Hepatocyte (in vitro differentiated cells): ENCODE data around the gene SRSF5. TPM values are rescaled to one million over a fixed set of nuclear protein-coding genes. Genes with fewer than 3 reads are reported as not detected.

ENCODE experiments used
- DNase-seq: peaks from one replicate; pipeline ENCODE4 v3.0.0-alpha.2; 2016; ENCODE audit warnings: low spot score
- H2AFZ ChIP-seq: fragments of 200-600 bp; sonication (generic); 2 replicates; pipeline ENCODE4 v1.6.0; 2016; ENCODE audit warnings: antibody characterized with exemption, mild to moderate bottlenecking
- H3K27ac ChIP-seq: fragments of 200-600 bp; sonication (generic); 2 replicates; pipeline ENCODE4 v1.5.1; 2016; ENCODE audit warnings: mild to moderate bottlenecking
- H3K27me3 ChIP-seq: fragments of 200-600 bp; sonication (generic); 2 replicates; pipeline ENCODE4 v1.6.1; 2016
- H3K36me3 ChIP-seq: fragments of 200-600 bp; sonication (generic); replicated peaks from 2 replicates; pipeline ENCODE4 v1.5.1; 2016; ENCODE audit warnings: low read depth; ENCODE audit not compliant: insufficient read depth
- H3K4me1 ChIP-seq: fragments of 200-600 bp; sonication (generic); 2 replicates; pipeline ENCODE4 v1.5.1; 2016; ENCODE audit warnings: mild to moderate bottlenecking, moderate library complexity; ENCODE audit not compliant: insufficient read depth
- H3K4me2 ChIP-seq: fragments of 200-600 bp; sonication (generic); 2 replicates; pipeline ENCODE4 v1.6.0; 2016
- H3K4me3 ChIP-seq: fragments of 200-600 bp; sonication (generic); 2 replicates; pipeline ENCODE4 v1.5.1; 2016; ENCODE audit warnings: mild to moderate bottlenecking
- H3K79me2 ChIP-seq: fragments of 200-600 bp; sonication (generic); 2 replicates; pipeline ENCODE4 v1.6.0; 2017; ENCODE audit warnings: mild to moderate bottlenecking
- H3K9me2 ChIP-seq: fragments of 200-600 bp; sonication (generic); replicated peaks from 2 replicates; pipeline ENCODE4 v1.6.0; 2017; ENCODE audit warnings: mild to moderate bottlenecking; ENCODE audit not compliant: insufficient read depth
- H3K9me3 ChIP-seq: fragments of 200-600 bp; sonication (generic); 2 replicates; pipeline ENCODE4 v1.5.1; 2016; ENCODE audit warnings: low read depth, mild to moderate bottlenecking
- H4K20me1 ChIP-seq: fragments of 200-600 bp; sonication (generic); 2 replicates; pipeline ENCODE4 v1.6.0; 2016; ENCODE audit warnings: mild to moderate bottlenecking; ENCODE audit not compliant: insufficient read depth, poor library complexity, severe bottlenecking
- EZH2 ChIP-seq: fragments of 200-600 bp; sonication (generic); IDR thresholded peaks from 2 replicates; pipeline ENCODE4 v1.6.1; 2016; ENCODE audit warnings: antibody characterized with exemption, mild to moderate bottlenecking, borderline replicate concordance
- EZH2phosphoT487 ChIP-seq: fragments of 200-600 bp; sonication (generic); IDR thresholded peaks from one replicate; pipeline ENCODE4 v1.6.1; 2018; ENCODE audit warnings: antibody characterized with exemption, mild to moderate bottlenecking, low read depth, moderate library complexity; ENCODE audit not compliant: unreplicated experiment, severe bottlenecking
- WGBS: methylation state at CpG from one replicate; pipeline ENCODE4 v1.1.6; 2016; ENCODE audit warnings: low lambda C conversion rate; ENCODE audit errors: missing lambda C conversion rate; 5-methylcytosine and 5-hydroxymethylcytosine counted together
- polyA plus RNA-seq: library from polyadenylated mRNA; unstranded; fragments of >200 nt; fragmentation: Nextera tagmentation; extraction: Ambion mirVana; gene quantifications from 2 replicates; pipeline ENCODE4 v1.2.1, GENCODE V29; 2016
- total RNA-seq: library from RNA; depleted of rRNA; stranded (reverse); fragments of >200 nt; gene quantifications from 2 replicates; pipeline ENCODE4 v1.2.3, GENCODE V29; 2014
- TF ChIP-seq, protein P1 (sequence below): fragments of 200-600 bp; sonication (generic); IDR thresholded peaks from 2 replicates; pipeline ENCODE4 v1.5.1; 2016; ENCODE audit warnings: antibody characterized with exemption, mild to moderate bottlenecking; ENCODE audit not compliant: poor library complexity

SRSF5 gene
- total and polyA plus RNA-seq, 2 experiments from 2014 or later = 262 to 386 TPM

DNA sequence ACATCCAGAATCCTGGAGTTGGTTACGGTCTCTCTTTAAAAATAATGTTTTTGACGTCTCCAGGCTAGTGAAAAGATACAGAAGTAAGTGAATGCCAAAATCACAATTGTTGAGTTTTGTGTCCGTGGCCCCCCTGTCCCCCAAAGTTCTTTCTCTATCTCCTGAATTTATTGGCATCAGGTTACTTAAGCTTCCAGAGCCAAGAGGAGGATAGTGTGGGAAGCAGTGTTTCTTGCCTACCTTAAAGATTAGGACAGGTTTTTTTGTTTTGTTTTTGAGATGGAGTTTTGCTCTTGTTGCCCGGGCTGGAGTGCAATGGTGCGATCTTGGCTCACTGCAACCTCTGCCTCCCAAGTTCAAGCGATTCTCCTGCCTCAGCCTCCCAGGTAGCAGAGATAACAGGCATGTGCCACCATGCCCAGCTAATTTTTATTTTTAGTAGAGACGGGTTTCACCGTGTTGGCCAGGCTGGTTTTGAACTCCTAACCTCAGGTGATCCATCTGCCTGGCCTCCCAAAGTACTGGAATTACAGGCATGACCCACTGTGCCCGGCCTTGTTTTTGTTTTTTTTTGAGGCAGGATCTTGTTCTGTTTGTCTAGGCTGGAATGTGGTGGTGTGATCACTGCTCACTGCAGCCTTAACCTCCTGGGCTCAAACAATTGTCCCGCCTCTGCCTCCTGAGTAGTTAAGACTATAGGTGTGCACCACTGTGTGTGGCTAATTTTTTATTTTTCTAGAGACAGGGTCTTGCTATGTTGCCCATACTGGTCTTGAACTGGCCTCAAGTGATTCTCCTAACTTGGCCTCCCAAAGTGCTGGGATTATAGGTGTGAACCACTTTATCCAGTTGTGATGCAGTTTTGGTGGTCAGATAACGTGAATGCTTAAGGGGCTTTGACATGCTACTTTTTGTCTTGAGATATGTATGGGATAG lies 5.4 kb downstream of the SRSF5 start:
- Histone ChIP-seq H3K9me3 (no peaks in the 10 kb centered on the region), H3K27me3 (no peaks in the 10 kb centered on the region), H3K79me2 (peaks cover 49% of the 10 kb centered on the region), H3K4me3 (no peak overlapping the region), H3K36me3 (peaks cover 24% of the 10 kb centered on the region), H3K9me2 (no peaks in the 10 kb centered on the region), H2AFZ (no peak overlapping the region), H3K4me2 (no peak overlapping the region), H3K4me1 (peaks cover 15% of the 10 kb centered on the region), H4K20me1 (peaks cover 63% of the 10 kb centered on the region), H3K27ac (no peak overlapping the region)
- TF ChIP-seq, protein P1, sequence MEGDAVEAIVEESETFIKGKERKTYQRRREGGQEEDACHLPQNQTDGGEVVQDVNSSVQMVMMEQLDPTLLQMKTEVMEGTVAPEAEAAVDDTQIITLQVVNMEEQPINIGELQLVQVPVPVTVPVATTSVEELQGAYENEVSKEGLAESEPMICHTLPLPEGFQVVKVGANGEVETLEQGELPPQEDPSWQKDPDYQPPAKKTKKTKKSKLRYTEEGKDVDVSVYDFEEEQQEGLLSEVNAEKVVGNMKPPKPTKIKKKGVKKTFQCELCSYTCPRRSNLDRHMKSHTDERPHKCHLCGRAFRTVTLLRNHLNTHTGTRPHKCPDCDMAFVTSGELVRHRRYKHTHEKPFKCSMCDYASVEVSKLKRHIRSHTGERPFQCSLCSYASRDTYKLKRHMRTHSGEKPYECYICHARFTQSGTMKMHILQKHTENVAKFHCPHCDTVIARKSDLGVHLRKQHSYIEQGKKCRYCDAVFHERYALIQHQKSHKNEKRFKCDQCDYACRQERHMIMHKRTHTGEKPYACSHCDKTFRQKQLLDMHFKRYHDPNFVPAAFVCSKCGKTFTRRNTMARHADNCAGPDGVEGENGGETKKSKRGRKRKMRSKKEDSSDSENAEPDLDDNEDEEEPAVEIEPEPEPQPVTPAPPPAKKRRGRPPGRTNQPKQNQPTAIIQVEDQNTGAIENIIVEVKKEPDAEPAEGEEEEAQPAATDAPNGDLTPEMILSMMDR = no peak
- TF ChIP-seq EZH2 (no peak), EZH2phosphoT487 (no peak)
- no peak for DNase-seq
- 96% methylated on average over 11 of the region's 11 CpGs for WGBS

DNA sequence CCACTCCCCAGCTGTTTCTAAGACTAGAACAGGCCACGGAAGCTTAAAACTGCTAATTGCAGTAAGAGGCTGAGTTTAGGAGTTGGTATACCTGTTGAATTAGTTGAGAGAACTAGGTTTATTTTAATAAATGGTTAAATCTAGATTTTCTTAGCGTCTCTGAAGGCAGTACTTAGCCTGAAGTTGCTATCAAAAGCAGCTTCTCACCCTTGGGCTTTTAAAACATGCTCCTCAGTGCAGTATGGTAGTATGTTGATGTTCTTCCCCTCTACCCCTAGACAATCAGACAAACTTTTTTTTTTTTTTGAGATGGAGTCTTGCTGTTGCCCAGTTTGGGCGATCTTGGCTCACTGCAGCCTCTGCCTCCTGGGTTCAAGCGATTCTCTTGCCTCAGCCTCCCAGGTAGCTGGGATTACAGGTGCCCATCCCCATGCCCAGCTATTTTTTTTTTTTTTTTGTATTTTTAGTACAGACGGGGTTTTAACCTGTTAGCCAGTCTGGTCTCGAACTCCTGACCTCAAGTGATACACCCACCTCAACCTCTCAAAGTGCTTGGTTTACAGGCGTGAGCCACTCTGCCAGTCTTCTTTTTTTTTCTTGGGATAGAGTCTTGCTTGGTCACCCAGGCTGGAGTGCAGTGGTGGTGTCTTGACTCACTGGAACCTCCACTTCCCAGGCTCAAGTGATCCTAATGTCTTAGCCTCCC lies 6.8 kb downstream of the SRSF5 start:
- H3K9me3 ChIP-seq = no peaks in the 10 kb centered on the region
- WGBS = 98% methylated on average over 7 of the region's 7 CpGs
- peaks cover 17% of the 10 kb centered on the region for H3K36me3 ChIP-seq
- H2AFZ ChIP-seq = no peak overlapping the region
- H3K79me2 ChIP-seq = peaks cover 38% of the 10 kb centered on the region
- no peaks in the 10 kb centered on the region for H3K27me3 ChIP-seq
- no peak overlapping the region for H3K4me2 ChIP-seq
- H3K4me1 ChIP-seq = peaks cover 10% of the 10 kb centered on the region
- no peak overlapping the region for H3K4me3 ChIP-seq
- DNase-seq = no peak
- H4K20me1 ChIP-seq = peaks cover 53% of the 10 kb centered on the region
- TF ChIP-seq EZH2 = no peak
- no peak for TF ChIP-seq EZH2phosphoT487
- TF ChIP-seq, protein P1 = no peak
- no peaks in the 10 kb centered on the region for H3K9me2 ChIP-seq
- no peak overlapping the region for H3K27ac ChIP-seq

DNA sequence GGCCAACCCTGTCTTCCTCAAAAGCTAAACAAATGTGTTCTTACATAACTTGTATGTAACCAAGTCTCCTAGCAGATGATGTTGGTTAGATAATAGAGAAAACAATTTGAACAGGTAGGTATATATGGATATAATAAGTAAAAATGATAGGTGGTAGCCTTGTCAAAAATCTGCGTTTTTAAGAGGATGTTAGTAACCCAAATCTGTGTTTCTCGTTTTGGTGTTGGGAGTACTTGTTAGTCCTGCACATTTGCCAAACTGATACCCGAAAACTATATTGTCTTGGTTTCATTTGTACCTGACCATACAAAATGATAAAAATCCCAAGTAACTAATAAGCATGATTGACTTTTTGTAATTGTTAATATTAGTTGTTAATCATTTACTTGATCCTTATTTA lies 8.1 kb downstream of the SRSF5 start:
- Histone ChIP-seq H3K36me3 (peaks cover 12% of the 10 kb centered on the region), H4K20me1 (peaks cover 40% of the 10 kb centered on the region)

More for the DNA sequence above, 8.1 kb downstream of the SRSF5 start:
- Histone ChIP-seq H3K4me1 (peaks cover 2% of the 10 kb centered on the region), H3K9me2 (no peaks in the 10 kb centered on the region), H3K9me3 (no peaks in the 10 kb centered on the region), H2AFZ (no peak overlapping the region), H3K27me3 (no peaks in the 10 kb centered on the region), H3K4me3 (no peak overlapping the region), H3K79me2 (peaks cover 25% of the 10 kb centered on the region), H3K4me2 (no peak overlapping the region), H3K27ac (no peak overlapping the region)
- TF ChIP-seq EZH2phosphoT487 (no peak), EZH2 (no peak)
- TF ChIP-seq, protein P1 = no peak
- WGBS = 95% methylated on average over 3 of the region's 3 CpGs
- DNase-seq = no peak
